Activated effector memory CD4-positive, alpha-beta T cell treated with anti-CD3 and anti-CD28 coated beads, Interleukin-2, amount 50 U/mL, for 16 hours (primary cell): ENCODE measurements around the gene KIF26B.

Experiments
- DNase-seq: peaks from one replicate; pipeline ENCODE4 v3.0.0-alpha.2; 2020

The KIF26B gene

GRCh38 chr1:245245021-245245667 lies 90.4 kb downstream of the KIF26B start:
- no peak for DNase-seq

- no peak for DNase-seq
Measured at GRCh38 chr1:245246433-245246832, 91.6 kb downstream of the KIF26B start.

GRCh38 chr1:245247356-245247755 lies 92.6 kb downstream of the KIF26B start:
- DNase-seq = no peak

- DNase-seq = no peak
Measured at GRCh38 chr1:245247801-245248200, 93.0 kb downstream of the KIF26B start.

GRCh38 chr1:245248231-245248731 lies 93.5 kb downstream of the KIF26B start:
- no peak for DNase-seq

GRCh38 chr1:245255783-245256182 lies 101.0 kb downstream of the KIF26B start:
- no peak for DNase-seq

GRCh38 chr1:245256528-245256927 lies 101.7 kb downstream of the KIF26B start:
- DNase-seq = no peak

GRCh38 chr1:245258271-245258920 lies 103.6 kb downstream of the KIF26B start:
- no peak for DNase-seq

GRCh38 chr1:245260110-245260882 lies 105.5 kb downstream of the KIF26B start:
- DNase-seq = no peak

- no peak for DNase-seq
Measured at GRCh38 chr1:245260883-245261282, 106.1 kb downstream of the KIF26B start.

- DNase-seq = no peak
Measured at GRCh38 chr1:245261786-245262185, 107.0 kb downstream of the KIF26B start.

GRCh38 chr1:245263529-245264095 lies 108.8 kb downstream of the KIF26B start:
- DNase-seq = no peak

GRCh38 chr1:245264226-245264625 lies 109.4 kb downstream of the KIF26B start:
- no peak for DNase-seq

GRCh38 chr1:245266105-245266504 lies 111.3 kb downstream of the KIF26B start:
- no peak for DNase-seq

- DNase-seq = no peak
Measured at GRCh38 chr1:245270063-245270462, 115.3 kb downstream of the KIF26B start.

GRCh38 chr1:245270972-245271371 lies 116.2 kb downstream of the KIF26B start:
- no peak for DNase-seq

GRCh38 chr1:245272676-245273075 lies 117.9 kb downstream of the KIF26B start:
- no peak for DNase-seq

GRCh38 chr1:245276445-245276844 lies 121.7 kb downstream of the KIF26B start:
- DNase-seq = no peak

- DNase-seq = no peak
Measured at GRCh38 chr1:245277276-245277675, 122.5 kb downstream of the KIF26B start.

GRCh38 chr1:245278846-245279245 lies 124.1 kb downstream of the KIF26B start:
- no peak for DNase-seq

- DNase-seq = no peak
Measured at GRCh38 chr1:245279346-245279745, 124.6 kb downstream of the KIF26B start.

GRCh38 chr1:245283001-245283400 lies 128.2 kb downstream of the KIF26B start:
- no peak for DNase-seq

GRCh38 chr1:245285168-245285567 lies 130.4 kb downstream of the KIF26B start:
- no peak for DNase-seq
